Measurements from ENCODE around the gene ACSM5.
"Not testable (repeated sequence)": the region's sequence is repeated elsewhere in the genome, so short reads cannot be mapped to it uniquely, and the experiment has no call there.

Gene ACSM5

GRCh38 chr16:20399185-20399584 is 10.1 kb upstream of the ACSM5 start:
- no peak for DNase-seq

GRCh38 chr16:20401066-20401465 is 8.3 kb upstream of the ACSM5 start:
- DNase-seq: no peak

DNA sequence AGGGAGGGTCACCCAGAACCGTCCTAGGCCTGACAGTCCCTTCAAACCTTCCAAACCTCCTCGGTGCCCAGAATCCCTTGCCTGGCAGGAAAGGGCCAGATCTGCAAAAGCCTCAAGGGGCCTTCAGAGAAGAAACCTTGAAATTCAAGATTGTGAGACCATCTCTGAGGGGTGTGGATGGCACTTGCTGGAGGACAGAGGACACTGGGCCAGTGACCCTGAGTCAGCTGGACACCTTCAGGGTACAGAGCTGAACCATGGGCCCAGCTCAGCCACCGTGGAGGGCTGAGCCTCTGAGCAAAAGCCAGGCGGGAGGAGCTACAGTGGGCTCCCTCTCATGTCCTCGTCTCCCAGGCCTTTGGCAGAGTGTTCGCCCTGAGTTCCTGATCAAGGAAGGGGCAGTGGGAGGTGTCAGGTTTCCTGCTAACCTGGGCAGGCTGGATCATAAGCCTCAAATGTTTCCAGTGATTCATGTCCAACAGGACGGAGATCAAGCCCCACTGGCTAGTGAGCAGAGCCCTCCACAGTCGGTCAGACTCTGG is 7.8 kb upstream of the ACSM5 start:
- no peak for DNase-seq

DNA sequence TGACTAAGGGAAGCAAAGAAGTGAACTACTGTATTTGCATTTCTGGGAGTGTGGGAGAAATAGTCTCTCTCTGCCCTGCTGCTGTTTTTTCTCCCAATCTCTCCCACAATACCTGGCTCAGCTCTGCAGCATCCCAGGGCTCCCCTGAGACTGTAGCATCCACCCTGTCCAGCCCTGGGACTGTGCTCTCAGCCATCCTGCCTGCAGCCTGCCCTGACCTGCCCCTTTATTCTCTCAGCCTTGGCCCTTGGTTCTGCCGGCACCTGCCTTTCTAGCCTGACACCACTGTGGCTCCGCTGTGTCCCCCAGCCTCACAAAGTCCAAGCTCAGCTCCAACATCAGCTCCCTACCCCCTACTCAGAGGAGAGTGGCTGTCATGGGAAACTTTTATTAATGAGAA is 6.7 kb upstream of the ACSM5 start:
- no peak for DNase-seq

DNA sequence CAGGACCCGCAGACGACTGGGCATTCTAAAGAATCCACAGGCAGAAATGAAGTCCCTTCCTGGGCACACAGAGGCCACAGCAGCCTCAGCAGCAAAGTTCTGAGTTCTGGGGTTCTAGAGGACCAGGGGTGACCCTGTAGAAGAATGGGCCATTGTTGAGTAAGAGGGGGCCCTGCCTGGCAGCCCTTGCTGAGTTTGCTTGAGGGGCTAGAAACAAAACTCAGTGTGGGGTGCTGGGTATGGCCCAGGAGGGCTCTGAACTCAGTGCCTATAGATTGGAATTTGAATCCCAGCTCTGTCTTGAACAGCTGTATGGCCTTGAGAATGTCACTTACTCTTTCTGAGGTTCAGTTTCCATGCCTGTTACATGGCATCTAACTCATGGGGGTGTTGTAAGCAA is 4.7 kb upstream of the ACSM5 start, which contains the start of gene PDILT:
Gene PDILT (minus strand): TSS at position 101 of the 400 bp plus-strand sequence. CDS start 5,437 bp downstream, outside the sequence.
- DNase-seq: no peak

DNA sequence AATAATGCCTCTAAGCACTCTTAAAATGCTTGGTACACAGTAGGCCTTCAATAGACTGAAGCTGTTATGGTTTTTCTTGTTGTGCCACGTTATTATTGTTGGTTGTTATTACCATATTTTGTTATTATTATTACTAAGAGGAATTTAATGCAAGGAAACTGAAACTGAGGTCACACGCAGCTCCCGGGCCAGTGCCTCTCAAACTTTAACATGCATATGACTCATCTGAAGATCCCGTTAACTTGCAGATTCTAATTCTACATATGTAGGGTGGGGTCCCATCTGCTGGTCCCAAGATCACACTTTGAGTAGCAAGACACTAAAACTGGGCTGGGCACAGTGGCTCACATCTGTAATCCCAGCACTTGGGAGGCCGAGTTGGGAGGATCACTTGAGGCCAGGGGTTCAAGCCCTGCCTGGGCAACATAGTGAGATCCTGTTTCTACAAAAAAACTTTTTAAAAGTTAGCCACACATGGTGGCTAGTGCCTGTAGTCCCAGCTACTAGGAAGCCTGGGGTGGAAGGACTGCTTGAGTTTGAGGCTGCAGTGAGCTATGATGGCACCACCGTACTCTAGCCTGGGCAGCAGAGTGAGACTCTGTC is 888 bp downstream of the ACSM5 start:
- DNase-seq: no peak

DNA sequence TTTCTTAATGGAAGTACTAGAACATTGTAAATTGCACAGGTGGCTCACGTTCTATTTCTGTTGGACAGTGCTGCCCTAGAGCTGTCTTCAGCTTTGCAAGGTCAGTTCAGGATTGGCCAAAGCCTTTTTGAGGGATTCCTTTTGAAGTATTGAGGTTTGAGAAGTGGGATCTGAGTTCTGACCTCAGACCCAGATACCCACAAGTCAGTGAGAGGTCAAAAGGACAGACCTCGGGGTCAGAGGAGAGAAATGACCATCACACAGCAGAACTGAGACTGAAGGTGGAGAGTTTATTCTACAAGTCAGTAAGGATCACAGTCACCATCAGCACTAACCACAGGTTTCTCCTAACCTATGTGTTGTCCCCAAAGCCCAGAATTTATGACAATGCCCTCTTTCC is 1.7 kb downstream of the ACSM5 start:
- no peak for DNase-seq

DNA sequence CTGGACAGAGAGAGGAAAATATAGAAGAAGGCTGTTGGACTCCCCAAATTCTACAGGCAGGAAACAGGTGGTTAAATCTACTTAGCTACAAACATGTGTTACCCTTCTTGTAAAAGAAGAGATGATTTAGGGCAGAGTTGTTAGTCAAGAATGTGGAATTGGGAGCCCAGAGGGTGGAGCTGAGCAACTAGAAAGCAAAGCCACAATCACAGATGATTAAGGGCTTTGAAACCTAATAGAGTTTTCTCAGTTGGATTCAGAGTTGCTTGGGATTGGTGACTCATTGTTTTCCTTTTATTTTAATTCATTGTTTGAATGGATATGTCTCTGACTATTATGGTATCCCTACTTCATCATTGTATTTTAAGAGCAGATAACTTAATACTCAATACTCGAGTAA is 6.2 kb downstream of the ACSM5 start:
- DNase-seq: no peak

DNA sequence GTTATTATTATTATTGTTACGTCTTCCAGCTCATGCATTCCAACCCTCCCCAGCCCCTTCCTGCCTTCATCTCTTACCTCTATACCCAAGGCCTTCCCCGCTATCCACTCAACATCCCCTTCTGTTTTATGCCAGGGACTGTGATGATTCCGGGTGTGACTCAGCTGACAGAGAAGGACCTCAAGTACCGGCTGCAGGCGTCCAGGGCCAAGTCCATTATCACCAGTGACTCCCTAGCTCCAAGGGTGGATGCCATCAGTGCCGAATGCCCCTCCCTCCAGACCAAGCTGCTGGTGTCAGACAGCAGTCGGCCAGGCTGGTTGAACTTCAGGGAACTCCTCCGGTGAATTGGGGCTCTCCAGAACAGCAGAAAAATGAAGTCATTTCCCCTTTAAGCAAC is 9.8 kb downstream of the ACSM5 start:
- DNase-seq: not testable (repeated sequence)

DNA sequence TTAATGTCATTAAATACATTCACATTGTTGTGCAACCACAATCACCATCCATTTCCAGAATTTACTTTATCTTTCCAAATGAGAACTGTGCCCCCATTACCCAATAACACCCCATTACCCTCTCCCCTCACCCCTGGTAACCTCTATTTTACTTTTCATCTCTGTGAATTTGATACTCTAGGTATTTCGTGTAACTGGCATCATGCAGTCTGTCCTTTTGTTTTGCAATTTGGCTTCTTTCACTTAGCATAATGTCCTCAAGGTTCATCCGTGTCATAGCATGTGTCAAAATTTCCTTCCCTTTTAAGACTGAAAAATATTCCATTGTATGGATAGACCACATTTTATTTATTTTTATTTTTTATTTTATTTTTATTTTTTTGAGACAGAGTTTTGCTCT is 12.4 kb downstream of the ACSM5 start:
- DNase-seq: not testable (repeated sequence)

DNA sequence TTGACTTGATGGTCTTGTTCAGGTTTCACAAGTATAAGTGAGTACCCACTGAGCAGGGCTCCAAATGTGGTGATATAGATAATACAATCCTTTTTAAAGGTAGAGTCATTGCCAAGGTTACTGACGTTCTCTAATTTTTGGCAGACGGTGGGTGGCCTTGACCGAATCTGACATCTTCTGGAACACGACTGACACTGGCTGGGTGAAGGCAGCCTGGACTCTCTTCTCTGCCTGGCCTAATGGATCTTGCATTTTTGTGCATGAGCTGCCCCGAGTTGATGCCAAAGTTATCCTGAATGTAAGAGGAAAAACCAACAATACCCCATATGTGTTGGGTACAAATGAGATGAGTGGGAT is 14.4 kb downstream of the ACSM5 start:
- not testable (repeated sequence) for DNase-seq

DNA sequence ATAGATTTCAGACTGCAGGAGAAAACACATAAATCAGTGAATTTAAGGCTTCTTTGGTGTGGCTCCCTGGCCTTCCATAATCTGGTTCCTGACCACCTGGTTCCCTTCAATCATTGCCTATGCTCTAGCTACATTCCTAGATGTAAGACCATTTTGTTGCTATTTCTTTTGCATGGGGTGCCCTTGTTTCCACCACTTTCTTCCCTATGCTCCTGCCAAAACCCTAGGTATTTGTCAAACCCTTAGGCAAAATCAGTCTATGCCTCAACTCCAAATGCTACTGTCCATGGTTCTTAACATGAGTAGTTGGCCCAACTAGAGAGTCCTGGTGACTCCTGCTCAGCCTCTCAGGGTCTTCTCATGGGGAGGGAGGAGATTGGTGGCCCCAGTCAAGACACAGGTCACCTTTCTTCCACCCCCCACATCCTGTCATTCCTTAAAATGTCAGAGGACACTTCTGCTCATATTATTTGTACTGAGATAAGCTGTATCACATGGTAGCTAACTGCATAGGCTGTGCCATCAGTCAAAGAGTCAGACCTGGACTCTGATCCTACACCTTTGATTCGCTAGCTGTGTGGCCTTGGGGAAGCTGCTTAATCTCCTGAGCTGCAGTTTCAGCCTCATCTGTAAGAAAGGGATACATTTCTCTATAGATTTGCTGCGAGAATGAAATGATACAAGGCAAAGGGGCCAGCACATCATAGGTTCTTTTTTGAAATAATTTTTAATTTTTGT is 15.0 kb downstream of the ACSM5 start:
- no peak for DNase-seq

DNA sequence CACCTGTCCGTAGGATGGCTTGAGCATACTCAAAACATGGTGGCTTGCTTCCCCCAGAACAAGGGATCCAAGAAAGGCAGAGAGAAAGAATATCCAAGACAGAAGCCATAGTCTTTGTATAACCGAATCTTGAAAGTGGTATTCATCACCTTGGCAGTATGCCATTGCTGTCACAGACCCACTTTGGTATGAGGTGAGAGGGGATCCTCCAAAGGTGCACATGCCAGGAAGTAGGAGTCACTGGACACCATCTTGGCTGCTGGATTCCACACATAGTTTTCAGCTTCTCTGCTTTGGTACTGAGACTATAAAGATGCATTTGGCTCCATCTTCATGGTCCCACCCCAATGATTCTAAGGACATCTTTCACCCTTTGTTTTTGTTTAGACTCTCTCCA is 18.1 kb downstream of the ACSM5 start:
- not testable (repeated sequence) for DNase-seq

GRCh38 chr16:20429499-20429898 is 20.2 kb downstream of the ACSM5 start:
- DNase-seq: not testable (repeated sequence)

DNA sequence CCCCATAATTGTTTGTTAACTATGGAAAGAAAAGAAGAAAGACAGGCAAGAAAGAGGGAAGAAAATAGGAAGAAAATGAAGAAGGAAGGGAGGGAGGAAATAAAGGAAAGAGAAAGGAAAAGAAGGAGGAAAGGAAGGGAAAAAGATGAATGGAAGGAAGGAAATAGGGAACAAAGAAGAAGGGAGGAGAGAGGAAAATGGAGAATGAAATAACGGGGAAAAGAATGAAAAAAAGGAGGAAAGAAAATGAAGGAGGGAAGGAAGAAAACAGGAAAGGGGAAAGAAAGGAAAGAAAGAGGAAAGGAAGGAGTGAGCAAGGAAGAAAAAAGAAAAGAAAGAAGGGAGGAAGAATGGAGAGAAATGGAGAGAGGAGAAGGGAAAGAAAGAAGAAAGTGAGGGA is 21.1 kb downstream of the ACSM5 start:
- not testable (repeated sequence) for DNase-seq

DNA sequence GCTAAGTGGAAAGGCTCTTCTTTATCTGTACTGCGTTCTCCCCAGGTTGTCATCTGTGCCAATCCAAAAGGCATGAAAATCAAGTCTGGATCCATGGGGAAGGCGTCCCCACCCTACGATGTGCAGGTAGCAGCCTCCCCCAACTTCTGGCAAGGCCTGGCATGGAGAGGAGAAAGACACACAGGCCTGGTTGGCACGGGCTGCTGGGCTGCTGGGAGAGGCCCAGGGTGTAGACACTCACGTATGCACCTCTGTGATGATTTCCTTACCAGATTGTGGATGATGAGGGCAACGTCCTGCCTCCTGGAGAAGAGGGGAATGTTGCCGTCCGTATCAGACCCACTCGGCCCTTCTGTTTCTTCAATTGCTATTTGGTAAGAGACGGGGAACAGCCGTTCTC is 21.6 kb downstream of the ACSM5 start:
- DNase-seq: no peak

- not testable (repeated sequence) for DNase-seq
Measured at GRCh38 chr16:20438950-20439349, 29.6 kb downstream of the ACSM5 start.

DNA sequence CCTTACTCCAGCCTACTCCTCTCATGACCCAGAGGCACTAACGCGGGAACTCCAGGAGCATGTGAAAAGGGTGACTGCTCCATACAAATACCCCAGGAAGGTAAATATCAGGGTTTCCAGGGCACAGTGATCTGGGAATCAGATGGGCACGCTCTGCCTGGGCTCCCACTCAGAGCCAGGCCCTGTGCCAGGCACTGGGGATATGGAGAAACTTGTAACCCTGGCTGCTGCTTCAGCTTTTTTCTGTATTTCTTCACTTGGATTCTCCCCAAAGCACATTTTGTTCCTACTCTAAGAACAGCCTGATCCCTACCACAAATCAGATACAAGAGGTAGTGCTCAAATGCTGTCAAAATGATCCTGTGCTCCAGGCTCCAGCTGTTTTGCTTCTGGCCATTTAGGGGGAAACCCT is 30.5 kb downstream of the ACSM5 start:
- not testable (repeated sequence) for DNase-seq

DNA sequence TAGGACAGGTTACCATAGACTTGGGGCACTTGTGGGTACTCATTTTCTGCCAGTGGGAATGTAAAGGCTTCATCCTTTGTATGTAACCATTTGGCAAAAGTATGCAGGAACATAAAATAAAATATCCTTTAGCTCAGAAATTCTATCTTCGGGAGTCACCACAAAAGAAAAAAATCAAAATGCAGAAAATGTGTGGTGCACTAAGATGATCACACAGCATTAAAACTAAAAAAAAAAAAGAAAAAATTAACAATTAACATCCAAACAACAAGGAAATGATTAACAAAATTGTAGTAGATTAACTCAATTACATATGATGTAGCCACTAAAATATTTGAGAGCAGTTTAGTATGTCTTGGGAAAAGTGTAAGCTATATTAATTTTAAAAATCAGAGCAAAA is 31.4 kb downstream of the ACSM5 start:
- DNase-seq: not testable (repeated sequence)

DNA sequence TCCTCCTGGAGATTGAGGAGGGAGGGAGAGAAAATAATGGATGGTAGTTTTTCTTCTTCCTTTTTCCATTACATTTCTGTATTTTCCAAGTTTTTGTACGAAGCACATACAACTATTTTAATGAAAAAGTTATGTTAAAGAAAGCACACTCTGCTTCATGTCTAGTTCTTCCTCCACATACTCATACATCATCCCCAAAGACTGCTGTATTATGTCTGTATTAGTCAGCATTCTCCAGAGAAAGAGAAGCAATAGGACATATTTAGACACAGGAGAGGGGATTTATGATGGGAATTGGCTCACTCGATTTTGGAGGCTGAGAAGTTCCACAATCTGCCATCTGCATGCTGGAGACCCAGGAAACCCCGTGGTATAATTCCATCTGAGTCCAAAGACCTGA is 31.9 kb downstream of the ACSM5 start:
- DNase-seq: no peak

DNA sequence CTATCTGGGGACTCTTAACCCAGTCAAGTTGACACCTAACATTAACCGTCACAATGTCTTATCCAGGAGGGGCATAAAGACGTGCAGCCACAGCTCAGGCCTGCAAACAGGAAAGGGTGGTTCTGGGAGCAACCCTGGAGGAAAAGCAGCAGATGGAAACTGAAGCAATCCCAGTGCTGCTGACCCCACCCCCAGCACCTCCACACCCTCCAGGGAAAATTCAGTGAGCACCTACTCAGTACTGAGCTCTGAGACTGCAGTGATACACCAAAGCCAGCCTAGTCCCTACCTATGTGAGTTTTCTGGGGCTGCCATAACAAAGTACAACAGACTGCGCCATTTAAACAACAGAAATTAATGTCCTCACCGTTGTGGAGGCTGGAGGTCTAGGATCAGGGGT is 32.5 kb downstream of the ACSM5 start:
- DNase-seq: not testable (repeated sequence)

- DNase-seq: not testable (repeated sequence)
Measured at GRCh38 chr16:20446652-20447393, 37.5 kb downstream of the ACSM5 start.

DNA sequence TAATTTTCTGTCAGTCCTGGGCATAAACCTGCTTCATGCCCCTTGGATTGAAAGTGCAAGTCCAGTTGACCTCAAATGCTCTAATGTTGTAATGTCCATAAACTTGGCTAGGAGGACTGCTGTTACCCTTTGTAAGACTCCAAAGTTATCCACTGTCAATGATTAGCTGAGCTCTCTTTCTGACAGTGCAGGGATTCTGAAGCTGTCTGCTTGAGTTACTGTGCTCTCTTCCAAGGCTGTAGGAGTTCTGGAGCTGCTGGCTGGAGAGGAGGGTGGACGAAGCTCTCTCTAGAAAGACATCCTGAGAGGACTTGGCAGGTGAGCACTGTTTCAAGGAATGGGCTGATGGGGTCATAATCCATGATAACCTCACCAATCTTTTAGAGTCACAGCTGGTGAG is 42.0 kb downstream of the ACSM5 start, which contains the start of gene ACSM2A:
Gene ACSM2A (plus strand): TSS at position 158 of the 400 bp plus-strand sequence. CDS start 8,594 bp downstream, outside the sequence.
- DNase-seq: not testable (repeated sequence)
